HepG2 (cell line): ENCODE measurements around the gene GRHL1. TPM values are rescaled to one million over a fixed set of nuclear protein-coding genes. Genes with fewer than 3 reads are reported as not detected.

Experiments used
- BATF2 ChIP-seq: sonication (generic); formaldehyde crosslinking; IDR thresholded peaks from 2 replicates; pipeline ENCODE4 v1.8.0; 2022; ENCODE audit warnings: mild to moderate bottlenecking, missing genetic modification reagents, moderate library complexity
- CSRNP2 ChIP-seq: sonication (generic); formaldehyde crosslinking; conservative IDR thresholded peaks from 2 replicates; pipeline ENCODE4 v1.8.0; 2022; ENCODE audit warnings: low read depth, missing genetic modification reagents
- FOXC1 ChIP-seq: sonication (generic); formaldehyde crosslinking; IDR thresholded peaks from 2 replicates; pipeline ENCODE4 v1.8.0; 2022; ENCODE audit warnings: mild to moderate bottlenecking, missing genetic modification reagents, borderline replicate concordance
- KLF16 ChIP-seq, 2 experiments: sonication (generic) in 1 of 2; formaldehyde crosslinking in 1 of 2; IDR thresholded peaks; 2 replicates each; pipeline versions ENCODE4 v1.6.1 to v1.8.0; 2016 to 2023; ENCODE audit warnings: missing genetic modification reagents in 2 of 2, missing compliant biosample characterization in 1 of 2
- NCOA2 ChIP-seq: sonication (generic); formaldehyde crosslinking; IDR thresholded peaks from 2 replicates; pipeline ENCODE4 v1.8.0; 2022; ENCODE audit warnings: inconsistent platforms
- NONO ChIP-seq, 2 experiments: fragments of 450-650 bp in 1 of 2; sonication (generic) in 1 of 2; formaldehyde crosslinking in 1 of 2; IDR thresholded peaks in 1 of 2; conservative IDR thresholded peaks in 1 of 2; 2 replicates each; pipeline versions ENCODE4 v1.6.1 to v1.8.0; 2017 to 2022; ENCODE audit warnings: mild to moderate bottlenecking in 1 of 2, missing genetic modification reagents in 1 of 2, moderate library complexity in 1 of 2
- NR2F6 ChIP-seq, 2 experiments: IDR thresholded peaks; 2 replicates each; pipeline ENCODE4 v1.6.1; 2016; ENCODE audit warnings: antibody characterized with exemption in 1 of 2, mild to moderate bottlenecking in 1 of 2
- RBFOX2 ChIP-seq: fragments of 200-400 bp; formaldehyde crosslinking; IDR thresholded peaks from 2 replicates; pipeline ENCODE4 v1.6.1; 2017; ENCODE audit warnings: low read depth, mild to moderate bottlenecking, low read length
- TBL1XR1 ChIP-seq: fragments of 150-350 bp; IDR thresholded peaks from 2 replicates; pipeline ENCODE4 v1.6.1; 2014; ENCODE audit warnings: borderline replicate concordance, low read length; ENCODE audit not compliant: partially characterized antibody
- TERF1 ChIP-seq: sonication (generic); formaldehyde crosslinking; IDR thresholded peaks from 2 replicates; pipeline ENCODE4 v1.8.0; 2022; ENCODE audit warnings: mild to moderate bottlenecking, missing genetic modification reagents, moderate library complexity
- ZBTB33 ChIP-seq: sonication (generic); formaldehyde crosslinking; IDR thresholded peaks from 2 replicates; pipeline ENCODE4 v1.4.0; 2020; ENCODE audit warnings: missing genetic modification reagents
- ZBTB4 ChIP-seq: sonication (generic); formaldehyde crosslinking; IDR thresholded peaks from 2 replicates; pipeline ENCODE4 v1.4.0; 2020; ENCODE audit warnings: missing genetic modification reagents, mild to moderate bottlenecking, borderline replicate concordance
- ZFAT ChIP-seq: sonication (generic); formaldehyde crosslinking; conservative IDR thresholded peaks from 2 replicates; pipeline ENCODE4 v1.8.1; 2023; ENCODE audit warnings: missing genetic modification reagents, inconsistent platforms
- ZFP1 ChIP-seq: IDR thresholded peaks from 2 replicates; pipeline ENCODE4 v1.6.1; 2016
- ZNF256 ChIP-seq: sonication (generic); formaldehyde crosslinking; conservative IDR thresholded peaks from 2 replicates; pipeline ENCODE4 v1.4.0; 2020; ENCODE audit warnings: missing genetic modification reagents
- ZNF33A ChIP-seq: sonication (generic); formaldehyde crosslinking; IDR thresholded peaks from 2 replicates; pipeline ENCODE4 v1.5.1; 2020; ENCODE audit warnings: missing genetic modification reagents, mild to moderate bottlenecking, moderate library complexity, borderline replicate concordance
- ZNF512 ChIP-seq: sonication (generic); formaldehyde crosslinking; IDR thresholded peaks from 2 replicates; pipeline ENCODE4 v1.4.0; 2020; ENCODE audit warnings: mild to moderate bottlenecking, missing genetic modification reagents
- polyA plus RNA-seq, 8 experiments: library from polyadenylated mRNA; depleted of rRNA in 3 of 8; stranded (reverse) in 7 of 8; unstranded in 1 of 8; fragments of >200 nt; fragmentation: Illumina TruSeq in 4 of 8; extraction: Trizol in 4 of 8; gene quantifications; 2 replicates each; pipeline versions ENCODE4 v1.2.1 to v1.2.3, GENCODE V29; 2011 to 2016; ENCODE audit warnings: low read depth in 4 of 8, missing spikeins in 1 of 8, mixed read lengths in 1 of 8; ENCODE audit not compliant: insufficient read depth in 1 of 8
- total RNA-seq, 5 experiments: library from RNA; depleted of rRNA; stranded (reverse); fragments of >200 nt; fragmentation: Illumina TruSeq; extraction: Trizol; gene quantifications; 2 replicates each; pipeline ENCODE4 v1.2.3, GENCODE V29; 2016; ENCODE audit warnings: low read depth in 1 of 5

The GRHL1 gene
- total and polyA plus RNA-seq, 2 of the 13 experiments (the other 11 are each of a cell fraction or from before 2014, with no cell fraction given) = 9.3 to 12.0 TPM

GRCh38 chr2:9949239-9949991 is 2.1 kb upstream of the GRHL1 start (continued):
- TF ChIP-seq ZNF512 (no peak), NONO (IDR thresholded peaks at IDR 0.05) (no peak), NONO (CRISPR knock-in tag; conservative IDR thresholded peaks at IDR 0.05) (no peak; the same call in 1 of the 2 replicates), NCOA2 (CRISPR knock-in tag) (peak; percentile 28; the same call in 1 of the 2 replicates), RBFOX2 (no peak), BATF2 (CRISPR knock-in tag) (no peak), NR2F6 (IDR thresholded peaks at IDR 0.05) (peak; percentile 46), NR2F6 (CRISPR knock-in tag; IDR thresholded peaks at IDR 0.05) (peak; percentile 67; the same call in 1 of the 2 replicates), TBL1XR1 (no peak), ZFAT (CRISPR knock-in tag) (no peak), FOXC1 (CRISPR knock-in tag) (no peak), ZFP1 (CRISPR knock-in tag) (no peak), ZNF256 (no peak), CSRNP2 (CRISPR knock-in tag) (no peak), KLF16 (CRISPR knock-in tag; IDR thresholded peaks at IDR 0.05) (no peak; a peak in 1 of 4 replicates), ZBTB4 (no peak), TERF1 (CRISPR knock-in tag) (no peak), ZBTB33 (CRISPR knock-in tag) (no peak), ZNF33A (no peak)
